K562 (cell line): ENCODE measurements around the gene IL1RL1. TPM values are rescaled to one million over a fixed set of nuclear protein-coding genes. Genes with fewer than 3 reads are reported as not detected.

Experiments used
- ATAC-seq: fragments of 200-7000 bp; cut with Tn5 transposase; 3 replicates; pipeline ENCODE4 v1.9.1; 2020; ENCODE audit warnings: moderate library complexity
- BruUV-seq: library from RNA; stranded (reverse); fragments of 400-500 nt; replicated peaks from 2 replicates; lab custom pipeline; 2021; lab: Mats Ljungman, UMichigan
- CTCF ChIA-PET: fragments of 300-600 bp; formaldehyde crosslinking; extraction: SDS; loops from one replicate; lab custom pipeline; 2021; ENCODE audit warnings: low intra/inter-chr PET ratio; lab: Yijun Ruan, JAX
- POLR2A ChIA-PET: fragments of 300-600, 350-650 bp; sonication (Branson Sonifier 250); formaldehyde crosslinking; extraction: SDS; loops from one replicate; lab custom pipeline; 2021; ENCODE audit warnings: antibody characterized with exemption, inconsistent platforms; lab: Yijun Ruan, JAX
- DNase-seq, 4 experiments: peaks; one replicate each; pipeline versions ENCODE4 v3.0.0 to v3.0.0-alpha.2; 2011 to 2018; ENCODE audit warnings: low spot score in 3 of 4, mixed read lengths in 3 of 4; ENCODE audit errors: extremely low read depth in 1 of 4
- FAIRE-seq: peaks from 2 replicates; lab custom pipeline; 2011; peaks lifted over from hg19 to GRCh38; lab: Jason Lieb, UNC
- H2AFZ ChIP-seq: 2 replicates; pipeline ENCODE4 v1.6.0; 2011; ENCODE audit warnings: low read depth, low read length, control low read depth, inconsistent platforms
- H3K27ac ChIP-seq: fragments of 200-600 bp; 3 replicates; pipeline ENCODE4 v1.8.0; 2011; ENCODE audit warnings: low read depth, mild to moderate bottlenecking, control low read depth, inconsistent platforms, low read length, moderate library complexity, mixed read lengths; ENCODE audit errors: extremely low read depth
- H3K27me3 ChIP-seq, 2 experiments: fragments of 300-600 bp in 1 of 2; 2 replicates in 1 of 2; 3 replicates in 1 of 2; pipeline versions ENCODE4 v1.6.0 to v1.8.0; 2011; ENCODE audit warnings: inconsistent platforms in 2 of 2, low read length in 2 of 2, mild to moderate bottlenecking in 1 of 2, mixed read lengths in 1 of 2, moderate library complexity in 1 of 2; ENCODE audit not compliant: control insufficient read depth in 2 of 2, insufficient read depth in 2 of 2
- H3K36me3 ChIP-seq: fragments of 300-600 bp; 3 replicates; pipeline ENCODE4 v1.8.0; 2011; ENCODE audit warnings: mild to moderate bottlenecking, low read length, inconsistent platforms; ENCODE audit not compliant: control insufficient read depth, insufficient read depth
- H3K4me1 ChIP-seq, 2 experiments: fragments of 200-600 bp in 1 of 2; replicated peaks in 1 of 2; 2 replicates in 1 of 2; 3 replicates in 1 of 2; pipeline versions ENCODE4 v1.5.1 to v1.8.0; 2011; ENCODE audit warnings: inconsistent platforms in 2 of 2, low read length in 2 of 2, mild to moderate bottlenecking in 1 of 2, mixed read lengths in 1 of 2, moderate library complexity in 1 of 2; ENCODE audit not compliant: control insufficient read depth in 2 of 2, insufficient read depth in 2 of 2
- H3K4me2 ChIP-seq: 2 replicates; pipeline ENCODE4 v1.6.1; 2011; ENCODE audit warnings: low read length, control low read depth, inconsistent platforms, mixed read lengths; ENCODE audit not compliant: insufficient read depth
- H3K4me3 ChIP-seq: fragments of 200-600 bp; sonication (generic), shearing (Covaris generic); 2 replicates; pipeline ENCODE4 v1.5.1; 2016; ENCODE audit warnings: control low read depth, inconsistent platforms
- H3K79me2 ChIP-seq: fragments of 200-600 bp; 3 replicates; pipeline ENCODE4 v1.8.0; 2011; ENCODE audit warnings: low read length, inconsistent platforms; ENCODE audit not compliant: control insufficient read depth, insufficient read depth
- H3K9ac ChIP-seq, 2 experiments: 2 replicates each; pipeline versions ENCODE4 v1.6.0 to v1.6.1; 2011; ENCODE audit warnings: low read depth in 2 of 2, low read length in 2 of 2, control low read depth in 1 of 2, inconsistent platforms in 1 of 2, mild to moderate bottlenecking in 1 of 2, mixed read lengths in 1 of 2; ENCODE audit not compliant: insufficient read depth in 1 of 2
- H3K9me1 ChIP-seq: one replicate; pipeline ENCODE4 v1.6.0; 2011; ENCODE audit warnings: inconsistent platforms, mild to moderate bottlenecking, low read length, moderate library complexity; ENCODE audit not compliant: control insufficient read depth, insufficient read depth
- H3K9me3 ChIP-seq: replicated peaks from 2 replicates; pipeline ENCODE4 v1.5.1; 2011; ENCODE audit warnings: low read depth, low read length, inconsistent platforms; ENCODE audit not compliant: control insufficient read depth, insufficient read depth
- H4K20me1 ChIP-seq: replicated peaks from 2 replicates; pipeline ENCODE4 v1.6.1; 2011; ENCODE audit warnings: low read length, inconsistent platforms, mixed read lengths; ENCODE audit not compliant: control insufficient read depth, insufficient read depth
- ARID1B ChIP-seq: fragments of 450-650 bp; IDR thresholded peaks from 2 replicates; pipeline ENCODE4 v1.6.1; 2016; ENCODE audit warnings: antibody characterized with exemption, mild to moderate bottlenecking, inconsistent platforms
- BRD9 ChIP-seq: fragments of 450-650 bp; IDR thresholded peaks from 2 replicates; pipeline ENCODE4 v1.6.1; 2018; ENCODE audit warnings: low read depth; ENCODE audit not compliant: partially characterized antibody
- CBX3 ChIP-seq, 2 experiments: IDR thresholded peaks; 1 replicate in 1 of 2; 2 replicates in 1 of 2; pipeline ENCODE4 v1.6.1; 2012; ENCODE audit warnings: inconsistent platforms in 2 of 2, low read length in 2 of 2, borderline replicate concordance in 1 of 2, control low read depth in 1 of 2
- CEBPG ChIP-seq, 3 experiments: fragments of 200-800 bp in 1 of 3; sonication (Bioruptor generic) in 1 of 3; sonication (generic) in 1 of 3; formaldehyde crosslinking in 1 of 3; IDR thresholded peaks in 2 of 3; conservative IDR thresholded peaks in 1 of 3; 2 replicates each; pipeline versions ENCODE4 v1.6.1 to v1.8.0; 2016 to 2022; ENCODE audit warnings: missing compliant biosample characterization in 2 of 3, missing genetic modification characterization in 2 of 3, mild to moderate bottlenecking in 1 of 3, missing genetic modification reagents in 1 of 3
- ERF ChIP-seq: fragments of 450-650 bp; formaldehyde crosslinking; IDR thresholded peaks from 2 replicates; pipeline ENCODE4 v1.4.0; 2020; ENCODE audit warnings: mild to moderate bottlenecking, mixed read lengths
- FOXJ2 ChIP-seq: fragments of 200-800 bp; sonication (Bioruptor generic); IDR thresholded peaks from 2 replicates; pipeline ENCODE4 v1.6.1; 2016; ENCODE audit warnings: missing genetic modification characterization, missing compliant biosample characterization
- FOXP1 ChIP-seq: sonication (generic); formaldehyde crosslinking; IDR thresholded peaks from 2 replicates; pipeline ENCODE4 v1.8.0; 2022; ENCODE audit warnings: mild to moderate bottlenecking, missing genetic modification reagents
- NBN ChIP-seq: fragments of 450-650 bp; IDR thresholded peaks from 2 replicates; pipeline ENCODE4 v1.6.1; 2016; ENCODE audit warnings: low read depth, mild to moderate bottlenecking
- NFATC3 ChIP-seq: fragments of 450-650 bp; IDR thresholded peaks from 2 replicates; pipeline ENCODE4 v1.6.1; 2017; ENCODE audit warnings: mild to moderate bottlenecking
- RBM17 ChIP-seq: fragments of 200-400 bp; formaldehyde crosslinking; IDR thresholded peaks from 2 replicates; pipeline ENCODE4 v1.6.1; 2017; ENCODE audit warnings: low read depth, mild to moderate bottlenecking, low read length, borderline replicate concordance
- RHOXF2B ChIP-seq: fragments of 250-450 bp; sonication (Bioruptor Pico); conservative IDR thresholded peaks from 2 replicates; pipeline ENCODE4 v1.5.1; 2021
- SIRT6 ChIP-seq: IDR thresholded peaks from one replicate; pipeline ENCODE4 v1.6.1; 2012; ENCODE audit warnings: low read depth, mild to moderate bottlenecking, control low read depth, inconsistent platforms, low read length, moderate library complexity
- ZNF143 ChIP-seq: sonication (generic); formaldehyde crosslinking; IDR thresholded peaks from 2 replicates; pipeline ENCODE4 v1.9.0; 2022; ENCODE audit warnings: mild to moderate bottlenecking, missing genetic modification reagents
- ZNF282 ChIP-seq: sonication (generic); formaldehyde crosslinking; IDR thresholded peaks from 2 replicates; pipeline ENCODE4 v1.8.1; 2023; ENCODE audit warnings: missing genetic modification reagents
- ZNF699 ChIP-seq: fragments of 250-450 bp; sonication (Bioruptor Pico); IDR thresholded peaks from 2 replicates; pipeline ENCODE4 v1.8.0; 2021; ENCODE audit warnings: mild to moderate bottlenecking, moderate library complexity; ENCODE audit not compliant: insufficient replicate concordance
- WGBS: fragments of 100-300 bp; shearing (Covaris generic); methylation state at CpG from one replicate; pipeline ENCODE4 v1.1.6; 2016; ENCODE audit warnings: low coverage, mixed read lengths; ENCODE audit not compliant: insufficient coverage; ENCODE audit errors: missing lambda C conversion rate; 5-methylcytosine and 5-hydroxymethylcytosine counted together
- in situ Hi-C: fragments of 300-500 bp; cut with MboI; formaldehyde crosslinking; loops from 4 replicates; pipeline ENCODE4 v1.15.0; 2018; ENCODE audit warnings: inconsistent platforms, mixed read lengths
- intact Hi-C: fragments of 100-400 bp; cut with micrococcal nuclease; formaldehyde crosslinking; loops from 2 replicates; pipeline ENCODE4 v1.14.2; 2022
- polyA plus RNA-seq, 8 experiments: library from polyadenylated mRNA; depleted of rRNA in 4 of 8; stranded (reverse) in 5 of 8; unstranded in 3 of 8; fragments of >200 nt; fragmentation: Nextera tagmentation in 2 of 8; fragmentation: Illumina TruSeq in 1 of 8; extraction: Ambion mirVana in 2 of 8; extraction: Trizol in 1 of 8; gene quantifications; 2 replicates each; pipeline versions ENCODE4 v1.2.1 to v1.2.3, GENCODE V29; 2011 to 2014; ENCODE audit warnings: inconsistent platforms in 1 of 8, missing spikeins in 1 of 8
- total RNA-seq, 7 experiments: library from RNA; depleted of rRNA in 6 of 7; stranded (reverse); fragments of >200 nt in 6 of 7; fragmentation: Illumina TruSeq in 2 of 7; extraction: Trizol in 2 of 7; gene quantifications; 2 replicates each; pipeline versions ENCODE4 v1.2.1 to v1.2.3, GENCODE V29; 2011 to 2021; ENCODE audit warnings: low replicate concordance in 1 of 7
- TF ChIP-seq, protein P1 (sequence below), 2 experiments: fragments of 450-650 bp; IDR thresholded peaks; 2 replicates each; pipeline ENCODE4 v1.6.1; 2018; ENCODE audit warnings: mild to moderate bottlenecking in 2 of 2, low read depth in 1 of 2; ENCODE audit not compliant: partially characterized antibody in 2 of 2
- TF ChIP-seq, protein P2 (sequence below): fragments of 250-450 bp; sonication (Bioruptor Pico); IDR thresholded peaks from 2 replicates; pipeline ENCODE4 v1.8.0; 2022; ENCODE audit warnings: moderate library complexity, mild to moderate bottlenecking, inconsistent platforms
- TF ChIP-seq, protein P3 (sequence below): fragments of 450-650 bp; formaldehyde crosslinking; IDR thresholded peaks from 2 replicates; pipeline ENCODE4 v1.4.0; 2022; ENCODE audit warnings: mild to moderate bottlenecking, moderate library complexity

Gene IL1RL1
- total and polyA plus RNA-seq, 9 of the 15 experiments (the other 6 are each of a cell fraction or from before 2014, with no cell fraction given): 0.06 to 3.3 (median 0.59) TPM

DNA sequence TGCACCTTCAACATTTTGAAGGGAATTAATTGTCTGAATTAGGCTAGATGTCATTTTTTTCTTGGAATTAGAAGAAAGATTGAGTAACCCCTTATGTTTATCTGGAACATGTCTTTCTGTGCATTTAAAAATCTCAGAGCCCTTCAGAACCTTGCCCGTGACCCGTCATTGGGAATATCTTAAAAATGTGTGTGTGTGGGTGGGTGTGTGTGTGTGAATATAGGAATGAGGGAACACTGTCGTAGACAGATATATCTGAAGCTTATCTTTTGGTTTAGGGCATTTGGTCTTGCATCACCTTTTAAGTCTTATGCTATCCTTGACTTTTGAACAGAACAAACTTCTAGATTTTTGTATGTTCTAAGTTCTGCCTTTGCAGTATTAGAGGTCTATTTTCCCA lies 13.5 kb upstream of the IL1RL1 start:
- Histone ChIP-seq H3K27me3 (no peaks in the 10 kb centered on the region; a peak in 1 of 5 replicates), H3K79me2 (no peaks in the 10 kb centered on the region), H3K27ac (no peak overlapping the region), H4K20me1 (no peaks in the 10 kb centered on the region), H3K9me3 (no peaks in the 10 kb centered on the region), H3K36me3 (no peaks in the 10 kb centered on the region), H3K4me2 (no peak overlapping the region), H3K4me1 (no peaks in the 10 kb centered on the region; a peak in 1 of 5 replicates), H3K4me3 (no peak overlapping the region), H3K9me1 (no peaks in the 10 kb centered on the region), H2AFZ (no peak overlapping the region), H3K9ac (no peak overlapping the region)
- ATAC-seq (no peak), DNase-seq (no peak), FAIRE-seq (no peak)
- POLR2A ChIA-PET: no interaction called here
- in situ Hi-C loops (no loop called here), intact Hi-C loops (no loop called here)
- no TSS peak for BruUV-seq
- CTCF ChIA-PET: no interaction called here
- WGBS: 9% methylated on average over 3 of the region's 3 CpGs
- no peak for TF ChIP-seq RHOXF2B
- peak; percentile 12; the same call in 1 of the 2 replicates for TF ChIP-seq ARID1B
- TF ChIP-seq FOXJ2 (tag): no peak
- TF ChIP-seq FOXP1: no peak
- TF ChIP-seq RBM17: no peak
- TF ChIP-seq SIRT6: no peak
- no peak for TF ChIP-seq ZNF282 (CRISPR knock-in tag)
- TF ChIP-seq, protein P1, sequence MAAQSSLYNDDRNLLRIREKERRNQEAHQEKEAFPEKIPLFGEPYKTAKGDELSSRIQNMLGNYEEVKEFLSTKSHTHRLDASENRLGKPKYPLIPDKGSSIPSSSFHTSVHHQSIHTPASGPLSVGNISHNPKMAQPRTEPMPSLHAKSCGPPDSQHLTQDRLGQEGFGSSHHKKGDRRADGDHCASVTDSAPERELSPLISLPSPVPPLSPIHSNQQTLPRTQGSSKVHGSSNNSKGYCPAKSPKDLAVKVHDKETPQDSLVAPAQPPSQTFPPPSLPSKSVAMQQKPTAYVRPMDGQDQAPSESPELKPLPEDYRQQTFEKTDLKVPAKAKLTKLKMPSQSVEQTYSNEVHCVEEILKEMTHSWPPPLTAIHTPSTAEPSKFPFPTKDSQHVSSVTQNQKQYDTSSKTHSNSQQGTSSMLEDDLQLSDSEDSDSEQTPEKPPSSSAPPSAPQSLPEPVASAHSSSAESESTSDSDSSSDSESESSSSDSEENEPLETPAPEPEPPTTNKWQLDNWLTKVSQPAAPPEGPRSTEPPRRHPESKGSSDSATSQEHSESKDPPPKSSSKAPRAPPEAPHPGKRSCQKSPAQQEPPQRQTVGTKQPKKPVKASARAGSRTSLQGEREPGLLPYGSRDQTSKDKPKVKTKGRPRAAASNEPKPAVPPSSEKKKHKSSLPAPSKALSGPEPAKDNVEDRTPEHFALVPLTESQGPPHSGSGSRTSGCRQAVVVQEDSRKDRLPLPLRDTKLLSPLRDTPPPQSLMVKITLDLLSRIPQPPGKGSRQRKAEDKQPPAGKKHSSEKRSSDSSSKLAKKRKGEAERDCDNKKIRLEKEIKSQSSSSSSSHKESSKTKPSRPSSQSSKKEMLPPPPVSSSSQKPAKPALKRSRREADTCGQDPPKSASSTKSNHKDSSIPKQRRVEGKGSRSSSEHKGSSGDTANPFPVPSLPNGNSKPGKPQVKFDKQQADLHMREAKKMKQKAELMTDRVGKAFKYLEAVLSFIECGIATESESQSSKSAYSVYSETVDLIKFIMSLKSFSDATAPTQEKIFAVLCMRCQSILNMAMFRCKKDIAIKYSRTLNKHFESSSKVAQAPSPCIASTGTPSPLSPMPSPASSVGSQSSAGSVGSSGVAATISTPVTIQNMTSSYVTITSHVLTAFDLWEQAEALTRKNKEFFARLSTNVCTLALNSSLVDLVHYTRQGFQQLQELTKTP (IDR thresholded peaks at IDR 0.05; ENCODE audit: low read depth in 1 of 2, partially characterized antibody in 2 of 2): no peak
- TF ChIP-seq BRD9: no peak
- TF ChIP-seq, protein P2, sequence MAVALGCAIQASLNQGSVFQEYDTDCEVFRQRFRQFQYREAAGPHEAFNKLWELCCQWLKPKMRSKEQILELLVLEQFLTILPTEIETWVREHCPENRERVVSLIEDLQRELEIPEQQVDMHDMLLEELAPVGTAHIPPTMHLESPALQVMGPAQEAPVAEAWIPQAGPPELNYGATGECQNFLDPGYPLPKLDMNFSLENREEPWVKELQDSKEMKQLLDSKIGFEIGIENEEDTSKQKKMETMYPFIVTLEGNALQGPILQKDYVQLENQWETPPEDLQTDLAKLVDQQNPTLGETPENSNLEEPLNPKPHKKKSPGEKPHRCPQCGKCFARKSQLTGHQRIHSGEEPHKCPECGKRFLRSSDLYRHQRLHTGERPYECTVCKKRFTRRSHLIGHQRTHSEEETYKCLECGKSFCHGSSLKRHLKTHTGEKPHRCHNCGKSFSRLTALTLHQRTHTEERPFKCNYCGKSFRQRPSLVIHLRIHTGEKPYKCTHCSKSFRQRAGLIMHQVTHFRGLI: no peak
- TF ChIP-seq CBX3 (IDR thresholded peaks at IDR 0.05; ENCODE audit: borderline replicate concordance in 1 of 2, low read length in 2 of 2): no peak
- TF ChIP-seq CEBPG (CRISPR knock-in tag; IDR thresholded peaks at IDR 0.05): no peak
- peak; percentile 79 to 85 for TF ChIP-seq CEBPG (tag; conservative IDR thresholded peaks at IDR 0.05 in 1 of 2, IDR thresholded peaks at IDR 0.05 in 1 of 2)
- no peak for TF ChIP-seq NFATC3
- TF ChIP-seq ERF (CRISPR knock-in tag): no peak
- TF ChIP-seq NBN: no peak
- no peak for TF ChIP-seq ZNF143
- no peak for TF ChIP-seq ZNF699 (CRISPR knock-in tag)
- TF ChIP-seq, protein P3, sequence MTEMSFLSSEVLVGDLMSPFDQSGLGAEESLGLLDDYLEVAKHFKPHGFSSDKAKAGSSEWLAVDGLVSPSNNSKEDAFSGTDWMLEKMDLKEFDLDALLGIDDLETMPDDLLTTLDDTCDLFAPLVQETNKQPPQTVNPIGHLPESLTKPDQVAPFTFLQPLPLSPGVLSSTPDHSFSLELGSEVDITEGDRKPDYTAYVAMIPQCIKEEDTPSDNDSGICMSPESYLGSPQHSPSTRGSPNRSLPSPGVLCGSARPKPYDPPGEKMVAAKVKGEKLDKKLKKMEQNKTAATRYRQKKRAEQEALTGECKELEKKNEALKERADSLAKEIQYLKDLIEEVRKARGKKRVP (CRISPR knock-in tag): peak; percentile 62; the same call in 1 of the 2 replicates
